Measurements from ENCODE around the gene ARL15. TPM values are rescaled to one million over a fixed set of nuclear protein-coding genes. Genes with fewer than 3 reads are reported as not detected.

The ARL15 gene
- total RNA-seq, 4 donors from 2014 or later = 19.6 to 52.5 (median 30.6) TPM

DNA sequence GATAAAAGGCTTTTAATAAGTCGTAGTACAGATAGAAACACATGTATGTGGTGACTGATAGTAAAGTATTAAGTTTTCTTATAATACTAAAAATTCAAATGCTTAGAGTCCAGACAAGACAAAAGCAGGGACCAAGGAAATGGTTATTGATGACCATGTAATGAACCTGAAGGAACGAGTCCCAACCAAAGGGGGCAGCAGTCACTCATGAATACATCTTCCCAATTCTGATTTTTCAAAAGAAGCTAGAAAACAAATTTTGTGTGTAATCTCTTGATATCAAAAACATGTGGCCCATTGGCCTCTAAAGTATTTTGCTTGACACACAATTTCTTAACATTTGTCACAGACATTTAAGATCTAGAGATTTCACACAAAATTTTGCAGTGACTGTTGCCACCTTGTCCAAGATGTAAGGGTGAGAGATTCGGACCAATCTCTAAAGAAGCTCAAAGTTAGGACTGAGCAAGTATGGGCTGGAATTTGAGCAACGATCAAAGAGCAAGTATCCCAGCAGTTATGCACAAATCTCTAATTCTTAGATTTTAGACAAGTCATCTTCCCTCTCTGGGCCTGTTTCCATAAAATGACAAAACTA lies 66.8 kb downstream of the ARL15 start:
- TF ChIP-seq, protein P1, sequence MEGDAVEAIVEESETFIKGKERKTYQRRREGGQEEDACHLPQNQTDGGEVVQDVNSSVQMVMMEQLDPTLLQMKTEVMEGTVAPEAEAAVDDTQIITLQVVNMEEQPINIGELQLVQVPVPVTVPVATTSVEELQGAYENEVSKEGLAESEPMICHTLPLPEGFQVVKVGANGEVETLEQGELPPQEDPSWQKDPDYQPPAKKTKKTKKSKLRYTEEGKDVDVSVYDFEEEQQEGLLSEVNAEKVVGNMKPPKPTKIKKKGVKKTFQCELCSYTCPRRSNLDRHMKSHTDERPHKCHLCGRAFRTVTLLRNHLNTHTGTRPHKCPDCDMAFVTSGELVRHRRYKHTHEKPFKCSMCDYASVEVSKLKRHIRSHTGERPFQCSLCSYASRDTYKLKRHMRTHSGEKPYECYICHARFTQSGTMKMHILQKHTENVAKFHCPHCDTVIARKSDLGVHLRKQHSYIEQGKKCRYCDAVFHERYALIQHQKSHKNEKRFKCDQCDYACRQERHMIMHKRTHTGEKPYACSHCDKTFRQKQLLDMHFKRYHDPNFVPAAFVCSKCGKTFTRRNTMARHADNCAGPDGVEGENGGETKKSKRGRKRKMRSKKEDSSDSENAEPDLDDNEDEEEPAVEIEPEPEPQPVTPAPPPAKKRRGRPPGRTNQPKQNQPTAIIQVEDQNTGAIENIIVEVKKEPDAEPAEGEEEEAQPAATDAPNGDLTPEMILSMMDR (IDR thresholded peaks at IDR 0.05; ENCODE audit: low read depth) = no peak

DNA sequence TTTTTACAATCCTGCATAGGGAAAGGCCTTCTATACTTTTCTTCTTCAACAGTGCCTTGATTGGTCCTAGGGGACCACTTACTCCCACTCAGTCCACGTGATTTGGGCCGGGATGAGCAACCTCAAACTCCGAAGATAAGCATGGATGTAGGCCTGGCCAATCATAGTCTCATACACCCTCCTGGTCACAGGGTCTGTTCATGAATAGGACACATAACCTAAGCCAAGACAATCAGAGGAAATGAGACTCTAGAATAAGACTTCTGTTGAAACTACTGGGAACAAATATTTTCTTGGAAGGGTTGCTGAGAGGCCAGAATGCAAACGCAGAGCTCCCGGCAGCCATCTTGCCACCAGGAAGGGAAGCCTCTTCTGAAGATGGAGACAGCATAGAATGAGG lies 68.1 kb downstream of the ARL15 start:
- TF ChIP-seq, protein P1 (IDR thresholded peaks at IDR 0.05; ENCODE audit: low read depth) = no peak

DNA sequence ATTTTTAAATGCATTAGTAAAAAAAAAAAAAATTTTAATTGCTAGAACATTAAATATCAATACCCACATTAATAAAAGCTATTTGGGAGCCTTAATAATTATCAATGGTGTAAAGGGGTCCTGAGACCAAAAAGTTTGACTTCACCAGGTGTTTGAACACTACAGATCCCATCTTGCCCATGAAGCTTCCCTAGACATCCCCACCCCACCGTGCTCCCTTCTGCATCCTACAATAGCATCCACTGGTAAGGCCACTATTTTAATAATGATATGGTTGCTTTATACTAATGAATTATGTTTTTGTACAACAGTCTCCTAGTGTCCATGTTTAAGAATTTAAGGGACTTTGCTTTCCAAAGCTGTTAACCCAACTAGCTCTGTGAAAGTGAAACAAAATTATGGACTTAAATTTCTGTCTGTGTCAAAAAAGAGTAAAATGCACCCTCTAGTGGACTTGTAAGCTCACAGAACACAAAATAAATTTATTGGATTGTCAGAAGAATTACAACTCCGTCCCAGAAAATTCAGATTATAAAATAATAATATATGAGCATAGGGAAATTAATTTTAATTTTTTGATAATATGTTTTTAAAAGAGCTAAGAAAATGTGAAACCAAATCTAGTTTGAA lies 76.0 kb downstream of the ARL15 start:
- TF ChIP-seq, protein P1 (IDR thresholded peaks at IDR 0.05; ENCODE audit: low read depth) = no peak

DNA sequence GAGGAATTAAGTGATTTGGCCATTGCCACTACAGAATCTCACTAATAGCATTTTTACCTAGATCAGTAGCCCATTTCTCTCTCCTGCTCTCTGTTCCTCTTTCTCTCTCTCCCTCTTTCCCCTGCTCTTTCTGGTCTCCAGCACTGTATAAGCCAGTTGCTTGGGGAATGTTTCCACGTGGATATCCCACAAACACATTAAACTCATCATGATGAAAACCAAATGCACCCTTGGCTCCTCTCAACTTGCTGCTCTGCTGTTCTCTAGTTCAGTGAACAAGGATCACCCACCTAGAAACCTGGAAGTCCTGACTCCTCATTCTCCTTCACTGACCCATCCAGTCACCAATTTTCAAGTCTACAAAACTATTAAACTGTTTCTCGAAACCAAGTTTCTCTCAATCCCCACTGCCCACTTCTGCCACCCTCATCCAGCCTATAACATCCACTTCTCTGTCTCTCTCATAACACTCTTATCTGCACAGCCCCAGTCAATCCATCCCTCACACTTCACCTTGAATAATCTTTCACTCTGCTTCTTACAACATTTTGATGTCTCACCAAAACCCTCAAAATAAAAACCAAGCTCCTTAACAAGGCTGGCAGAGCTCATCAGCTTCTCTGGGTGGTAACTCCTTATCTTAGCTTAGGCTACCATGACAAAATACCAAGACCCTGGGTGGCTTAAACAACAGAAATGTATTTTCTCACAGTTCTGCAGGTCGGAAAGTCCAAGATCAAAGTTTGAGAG lies 79.3 kb downstream of the ARL15 start:
- TF ChIP-seq, protein P1 (IDR thresholded peaks at IDR 0.05; ENCODE audit: low read depth) = no peak

DNA sequence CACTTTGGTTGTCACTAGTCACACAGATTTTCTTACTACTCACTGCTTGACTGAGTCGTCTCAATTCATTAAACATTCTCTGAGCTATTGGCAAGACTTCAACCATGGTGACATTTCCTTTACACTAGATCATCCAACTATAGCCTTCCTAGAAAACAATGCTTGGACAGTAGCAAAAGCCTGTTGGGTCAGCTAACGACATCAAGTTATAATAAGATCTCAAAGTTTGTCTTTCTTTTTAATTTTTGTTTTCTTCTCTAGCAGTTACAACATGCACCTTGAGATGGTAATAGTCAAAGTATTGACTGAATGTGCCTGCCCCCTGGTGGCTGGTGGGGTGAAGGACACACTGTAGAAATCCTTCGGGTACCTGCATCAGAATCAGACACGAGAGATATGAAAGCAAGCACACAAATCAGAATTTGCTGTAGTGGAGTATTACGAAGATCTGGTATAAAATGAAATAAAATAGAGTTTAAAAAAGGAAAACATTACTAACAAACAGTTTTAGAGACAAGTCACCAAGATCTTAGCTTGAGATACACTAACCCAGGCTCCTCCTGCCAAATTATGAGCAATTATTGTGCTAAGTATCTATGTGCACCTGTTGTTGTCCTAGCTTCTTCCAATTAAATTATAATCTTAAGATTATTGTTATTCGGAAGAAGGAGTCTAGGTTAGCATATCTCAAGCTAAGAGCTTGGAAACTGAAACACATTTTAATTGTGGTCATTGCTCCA lies 81.2 kb downstream of the ARL15 start:
- TF ChIP-seq, protein P1 (IDR thresholded peaks at IDR 0.05; ENCODE audit: low read depth) = no peak

DNA sequence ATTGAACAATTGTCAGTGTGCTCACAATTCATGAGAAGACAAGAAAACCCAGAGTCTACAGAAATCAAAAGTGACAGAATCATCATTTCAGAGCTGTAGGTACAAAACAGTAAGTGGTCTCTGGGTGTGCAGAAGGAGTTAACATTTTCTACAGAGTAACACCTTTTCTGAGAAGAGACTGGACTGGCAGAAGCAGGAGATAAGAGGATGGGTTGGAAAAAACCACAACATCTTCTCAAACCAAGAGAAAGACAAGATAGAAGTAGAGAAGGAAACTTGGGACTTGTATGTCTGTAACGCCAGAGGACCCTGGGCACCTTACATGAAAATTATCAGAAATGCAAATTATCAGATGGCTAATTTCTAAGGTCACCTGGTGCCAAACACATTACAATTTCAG lies 82.6 kb downstream of the ARL15 start:
- TF ChIP-seq, protein P1 (IDR thresholded peaks at IDR 0.05; ENCODE audit: low read depth) = no peak

DNA sequence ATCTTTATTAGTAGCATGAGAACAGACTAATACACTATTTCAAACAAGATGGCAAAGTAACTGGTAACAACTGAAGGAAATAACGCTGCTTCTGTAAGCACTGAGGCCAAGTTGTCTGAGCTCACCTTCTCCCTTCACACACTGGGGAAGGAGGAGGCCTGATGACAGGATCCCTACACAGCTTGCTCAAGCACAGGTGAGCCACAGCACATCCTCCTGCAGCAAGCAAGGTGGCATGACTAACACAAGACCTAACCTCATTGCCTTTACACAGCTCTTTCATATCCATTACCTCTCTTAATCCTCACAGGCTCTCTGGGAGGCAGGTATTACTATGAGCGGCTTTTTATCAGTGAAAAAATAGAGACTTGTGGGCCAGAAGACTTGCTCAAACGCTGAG lies 83.3 kb downstream of the ARL15 start:
- TF ChIP-seq, protein P1 (IDR thresholded peaks at IDR 0.05; ENCODE audit: low read depth) = no peak
